C4-2B (cell line): Measurements from ENCODE around the gene STMND1.

ENCODE experiments used
- H3K27ac ChIP-seq: fragments of 450-650 bp; 2 replicates; pipeline ENCODE4 v1.5.1; 2017
- ZFX ChIP-seq: fragments of 450-650 bp; IDR thresholded peaks from 2 replicates; pipeline ENCODE4 v1.6.1; 2017
- TF ChIP-seq, protein P1 (sequence below): fragments of 450-650 bp; conservative IDR thresholded peaks from 2 replicates; pipeline ENCODE4 v1.5.1; 2017; ENCODE audit warnings: mild to moderate bottlenecking

The STMND1 gene

DNA sequence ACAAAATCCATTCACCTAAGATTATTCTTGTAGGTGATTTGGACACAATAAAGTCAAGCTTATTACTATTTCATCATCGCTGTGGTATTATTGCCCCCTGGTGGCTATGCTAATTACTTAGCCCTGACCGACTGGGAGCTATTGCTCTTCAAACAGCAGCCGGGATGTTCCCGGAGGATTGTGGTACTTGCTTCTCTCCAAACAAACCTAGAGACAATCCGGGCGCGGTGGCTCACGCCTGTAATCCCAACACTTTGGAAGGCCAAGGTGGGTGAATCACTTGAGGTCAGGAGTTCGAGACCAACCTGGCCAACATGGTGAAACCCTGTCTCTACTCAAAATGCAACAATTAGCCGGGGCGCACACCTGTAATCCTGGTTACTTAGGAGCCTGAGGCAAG, 15.4 kb upstream of the STMND1 start:
- no peak overlapping the region for H3K27ac ChIP-seq
- TF ChIP-seq ZFX: no peak
- TF ChIP-seq, protein P1, sequence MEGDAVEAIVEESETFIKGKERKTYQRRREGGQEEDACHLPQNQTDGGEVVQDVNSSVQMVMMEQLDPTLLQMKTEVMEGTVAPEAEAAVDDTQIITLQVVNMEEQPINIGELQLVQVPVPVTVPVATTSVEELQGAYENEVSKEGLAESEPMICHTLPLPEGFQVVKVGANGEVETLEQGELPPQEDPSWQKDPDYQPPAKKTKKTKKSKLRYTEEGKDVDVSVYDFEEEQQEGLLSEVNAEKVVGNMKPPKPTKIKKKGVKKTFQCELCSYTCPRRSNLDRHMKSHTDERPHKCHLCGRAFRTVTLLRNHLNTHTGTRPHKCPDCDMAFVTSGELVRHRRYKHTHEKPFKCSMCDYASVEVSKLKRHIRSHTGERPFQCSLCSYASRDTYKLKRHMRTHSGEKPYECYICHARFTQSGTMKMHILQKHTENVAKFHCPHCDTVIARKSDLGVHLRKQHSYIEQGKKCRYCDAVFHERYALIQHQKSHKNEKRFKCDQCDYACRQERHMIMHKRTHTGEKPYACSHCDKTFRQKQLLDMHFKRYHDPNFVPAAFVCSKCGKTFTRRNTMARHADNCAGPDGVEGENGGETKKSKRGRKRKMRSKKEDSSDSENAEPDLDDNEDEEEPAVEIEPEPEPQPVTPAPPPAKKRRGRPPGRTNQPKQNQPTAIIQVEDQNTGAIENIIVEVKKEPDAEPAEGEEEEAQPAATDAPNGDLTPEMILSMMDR: peak; percentile 86

DNA sequence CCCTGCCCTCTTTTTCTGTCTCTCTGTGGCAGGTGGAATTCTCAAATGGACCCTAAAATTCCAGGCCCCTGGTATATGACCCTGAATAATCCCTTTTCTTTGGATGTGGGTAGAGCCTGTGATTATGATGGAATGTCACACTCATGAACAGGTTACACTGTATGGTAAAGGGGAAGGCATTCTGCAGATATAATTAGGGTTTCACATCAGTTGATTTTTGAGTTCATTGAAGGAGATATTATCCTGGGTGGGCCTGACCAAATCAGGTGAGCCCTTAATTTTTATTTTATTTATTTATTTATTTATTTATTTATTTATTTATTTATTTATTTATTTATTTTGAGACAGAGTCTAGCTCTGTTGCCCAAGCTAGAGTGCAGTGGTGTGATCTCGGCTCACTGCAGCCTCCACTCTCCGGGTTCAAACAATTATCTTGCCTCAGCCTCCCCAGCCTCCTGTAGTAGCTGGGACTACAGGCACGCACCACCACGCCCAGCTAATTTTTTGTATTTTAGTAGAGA, 13.7 kb upstream of the STMND1 start:
- TF ChIP-seq, protein P1: no peak
- TF ChIP-seq ZFX: no peak

DNA sequence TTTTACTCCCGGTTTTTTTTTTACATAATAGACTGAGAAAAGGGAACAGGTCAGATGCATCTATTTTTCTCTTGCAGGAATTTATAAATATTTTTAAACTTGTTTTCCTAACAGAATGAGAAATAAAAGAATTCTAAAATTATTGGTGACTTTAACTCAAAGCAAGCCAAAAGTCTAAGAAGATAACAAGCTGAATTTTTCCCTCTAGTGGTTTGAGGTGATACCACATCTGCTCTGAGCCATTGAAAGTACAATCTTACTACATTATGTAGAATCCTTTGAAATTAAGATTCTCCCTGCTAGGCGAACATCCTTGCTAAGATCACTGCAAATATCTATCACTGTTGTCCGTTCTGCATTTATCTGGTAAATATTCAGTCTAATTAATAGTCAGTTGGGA, 10.7 kb upstream of the STMND1 start:
- no peak for TF ChIP-seq ZFX
- TF ChIP-seq, protein P1: peak; percentile 41
- H3K27ac ChIP-seq: no peak overlapping the region

More for the DNA sequence above, 13.7 kb upstream of the STMND1 start:
- H3K27ac ChIP-seq: no peak overlapping the region

DNA sequence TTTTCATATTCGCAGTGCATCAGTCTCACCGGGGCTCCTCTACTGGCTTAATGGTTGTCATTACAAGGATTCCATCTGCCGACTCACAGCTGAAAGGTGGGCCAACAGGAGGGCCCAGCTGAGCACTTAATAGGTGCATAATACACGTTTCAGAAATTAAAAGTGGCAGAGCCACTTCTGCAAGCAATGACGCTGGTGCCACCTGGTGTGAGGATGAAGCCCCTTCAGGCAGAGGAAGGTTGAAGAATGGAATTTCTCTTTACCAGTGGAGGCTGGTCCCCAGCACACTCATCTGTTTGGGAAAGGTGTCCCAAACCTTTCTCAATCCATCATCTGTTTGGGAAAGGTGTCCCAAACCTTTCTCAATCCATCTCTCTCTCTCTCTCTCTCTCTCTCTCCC, 8.2 kb upstream of the STMND1 start:
- TF ChIP-seq, protein P1: peak; percentile 43
- no peak for TF ChIP-seq ZFX
- no peak overlapping the region for H3K27ac ChIP-seq

DNA sequence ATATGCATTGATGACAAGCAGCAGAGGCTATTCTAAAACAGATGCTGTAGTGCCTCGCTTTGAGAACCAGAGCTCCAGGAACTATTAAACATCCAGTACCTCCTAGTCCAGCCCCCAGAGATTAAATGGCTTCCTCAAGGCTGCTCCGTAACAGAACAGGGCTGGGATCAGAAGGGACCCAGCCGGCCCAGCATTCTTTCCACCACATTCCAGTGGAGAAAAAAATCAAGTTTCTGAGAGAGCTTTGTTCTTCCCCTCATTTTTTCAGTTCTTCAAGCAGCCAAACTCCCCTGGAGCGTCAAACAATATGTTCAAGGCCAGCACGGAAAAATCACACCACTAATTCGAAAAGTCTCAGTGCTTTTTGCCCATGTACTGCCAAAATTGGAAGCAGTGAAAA, 5.8 kb upstream of the STMND1 start:
- peak overlapping the region; percentile 7; the same call in 1 of the 2 replicates for H3K27ac ChIP-seq
- TF ChIP-seq ZFX: no peak
- TF ChIP-seq, protein P1: no peak

DNA sequence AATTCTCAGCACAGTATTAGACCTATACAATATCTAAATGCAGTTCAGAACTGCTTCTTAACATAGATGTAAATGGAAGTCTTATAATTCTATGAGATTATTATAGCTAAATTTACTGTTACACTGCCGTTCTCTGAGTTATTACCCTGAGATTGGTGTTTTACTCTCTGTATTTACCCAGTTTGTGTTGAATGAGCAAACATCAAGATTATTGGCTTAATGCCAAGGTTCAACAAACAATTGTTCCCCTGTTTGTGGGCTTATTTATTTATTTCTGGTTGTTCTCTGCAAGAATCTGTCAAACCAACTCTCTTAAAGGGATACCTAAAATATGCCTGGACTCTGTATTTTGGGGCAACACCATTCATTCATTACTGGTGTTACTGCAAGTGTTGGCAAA, 5.2 kb upstream of the STMND1 start:
- no peak overlapping the region for H3K27ac ChIP-seq
- no peak for TF ChIP-seq ZFX
- TF ChIP-seq, protein P1: no peak

DNA sequence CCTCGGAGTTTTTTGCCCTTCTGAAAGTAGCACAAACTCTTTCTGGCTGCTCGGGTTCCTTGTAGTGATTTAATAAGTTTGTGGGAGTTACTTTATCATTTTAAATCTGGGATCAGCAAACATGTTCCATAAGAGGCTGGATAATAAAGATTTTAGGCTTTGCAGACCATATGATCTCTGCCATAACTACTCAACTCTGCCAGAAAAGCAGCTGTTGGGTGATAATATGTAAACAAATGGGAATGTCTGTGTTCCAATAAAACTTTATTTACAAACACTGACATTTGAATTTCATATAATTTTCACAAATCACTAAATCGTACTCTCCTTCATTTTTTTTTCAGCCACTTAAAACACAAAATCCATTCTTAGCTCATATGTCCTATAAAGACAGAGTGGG, 3.9 kb upstream of the STMND1 start:
- H3K27ac ChIP-seq: no peak overlapping the region; the same call in 1 of the 2 replicates
- TF ChIP-seq ZFX: no peak
- TF ChIP-seq, protein P1: no peak
